ENCODE results near the gene CDA.

GRCh38 chr1:20657024-20657423, 68.1 kb downstream of the CDA start:
- TF ChIP-seq PBX3 (CRISPR knock-in tag; IDR thresholded peaks at IDR 0.05) (no peak), CTCF (tag by site-specific recombination; IDR thresholded peaks at IDR 0.05) (no peak), IKZF3 (tag by site-specific recombination; IDR thresholded peaks at IDR 0.05) (no peak), ZNF121 (tag by site-specific recombination; IDR thresholded peaks at IDR 0.05) (no peak), ZNF707 (tag by site-specific recombination; IDR thresholded peaks at IDR 0.05) (no peak), ZSCAN16 (tag by site-specific recombination; IDR thresholded peaks at IDR 0.05) (no peak)

All from HEK293 (cell line).